GM18867 (cell line): ENCODE measurements around the gene NRROS.

Experiments used
- ATAC-seq: cut with Tn5 transposase; IDR thresholded peaks from one replicate; pipeline ENCODE4 v1.9.1; 2021; ENCODE audit warnings: mild to moderate bottlenecking, moderate library complexity; ENCODE audit not compliant: unreplicated experiment

The NRROS gene

DNA sequence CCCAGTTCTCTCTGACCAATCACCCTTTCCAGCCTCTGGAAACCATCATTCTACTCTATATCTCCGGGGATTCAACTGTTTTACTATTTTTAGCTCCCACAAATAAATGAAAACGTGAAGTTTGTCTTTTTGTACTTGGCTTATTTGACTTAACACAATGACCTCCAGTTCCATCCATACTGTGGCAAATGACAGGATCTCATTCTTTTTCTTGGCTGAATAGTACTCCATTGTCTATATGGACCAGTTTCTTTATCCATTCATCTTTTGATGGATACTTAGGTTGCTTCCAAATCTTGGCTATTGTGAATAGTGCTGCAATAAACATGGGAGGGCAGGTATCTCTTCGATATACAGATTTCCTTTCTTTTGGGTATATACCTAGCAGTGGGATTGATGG lies 34.1 kb downstream of the NRROS start:
- ATAC-seq: no peak

GRCh38 chr3:196677353-196677752 lies 37.9 kb downstream of the NRROS start:
- ATAC-seq: no peak

DNA sequence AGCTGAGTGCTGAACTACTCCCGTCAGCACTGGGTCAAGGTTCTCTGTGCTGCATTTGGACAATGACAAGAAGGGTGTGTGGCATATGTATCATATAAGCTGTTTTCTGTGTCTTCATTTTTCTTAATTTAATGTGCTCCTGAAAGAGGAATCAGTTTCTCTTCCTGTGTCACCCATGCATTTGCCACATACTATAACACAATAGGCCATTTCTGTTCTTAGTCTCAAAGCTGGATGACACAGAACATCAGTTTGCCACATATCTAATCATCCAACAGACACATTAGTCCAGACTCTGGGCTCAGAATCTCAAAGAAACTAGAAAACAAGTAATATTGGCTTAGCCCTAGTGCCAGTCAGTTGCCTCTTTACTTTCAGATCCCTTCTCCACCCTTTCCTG lies 38.4 kb downstream of the NRROS start:
- no peak for ATAC-seq

DNA sequence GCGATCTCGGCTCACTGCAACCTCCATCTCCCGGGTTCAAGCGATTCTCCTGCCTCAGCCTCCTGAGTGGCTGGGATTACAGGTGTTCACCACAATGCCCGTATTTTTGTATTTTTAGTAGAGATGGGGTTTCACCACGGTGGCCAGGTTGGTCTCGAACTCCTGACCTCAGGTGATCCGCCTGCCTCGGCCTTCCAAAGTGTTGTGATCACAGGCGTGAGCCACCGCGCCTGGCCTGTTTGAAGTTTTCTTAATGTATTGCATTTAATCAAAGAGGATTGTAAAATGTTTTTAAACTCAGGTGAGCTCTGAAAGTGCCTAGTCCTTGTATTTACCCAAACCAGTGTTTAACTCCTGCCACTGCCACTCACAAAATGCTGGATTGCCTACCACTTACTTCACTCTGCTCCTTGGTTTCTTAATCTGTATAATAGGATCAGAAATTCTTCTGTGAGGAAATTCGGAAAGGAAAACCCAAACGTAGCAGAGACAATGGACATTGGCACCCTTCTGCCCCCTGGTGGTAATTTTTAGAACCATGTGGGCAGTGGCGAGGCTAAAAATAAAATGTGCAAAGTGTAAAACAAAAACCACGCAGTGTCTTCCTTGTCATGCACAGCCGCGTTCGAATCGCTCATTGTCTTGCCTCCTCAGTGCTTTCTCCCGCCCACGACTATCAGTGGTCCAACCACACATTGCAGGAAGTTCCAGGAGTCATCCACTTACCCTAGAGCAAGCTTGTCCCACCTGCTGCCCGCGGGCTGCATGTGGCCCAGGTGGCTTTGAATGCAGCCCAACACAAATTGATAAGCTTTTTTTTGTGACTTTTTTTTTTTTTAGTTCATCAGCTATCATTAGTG lies 45.3 kb downstream of the NRROS start:
- ATAC-seq: peak; percentile 88

DNA sequence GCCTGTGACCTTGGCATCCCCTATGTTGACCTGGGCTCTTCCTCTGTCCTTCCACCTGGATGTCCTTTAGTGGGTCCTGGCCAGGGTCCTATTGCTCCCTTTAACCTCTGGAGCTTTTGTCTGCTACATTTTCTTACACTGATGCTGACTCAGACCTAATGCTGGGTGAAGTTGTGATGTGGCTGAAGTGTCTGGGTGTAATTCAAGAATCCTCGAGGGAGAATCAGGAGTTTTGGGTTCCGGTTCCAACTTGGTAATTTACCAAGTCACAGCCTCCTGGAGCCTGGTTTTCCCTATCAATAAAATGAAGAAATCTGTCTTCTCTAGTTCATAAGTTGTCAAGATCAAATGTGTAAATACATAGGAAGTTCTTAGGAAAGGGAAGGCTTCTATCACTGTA lies 46.9 kb downstream of the NRROS start:
- no peak for ATAC-seq

GRCh38 chr3:196688349-196688748 lies 48.9 kb downstream of the NRROS start:
- no peak for ATAC-seq

DNA sequence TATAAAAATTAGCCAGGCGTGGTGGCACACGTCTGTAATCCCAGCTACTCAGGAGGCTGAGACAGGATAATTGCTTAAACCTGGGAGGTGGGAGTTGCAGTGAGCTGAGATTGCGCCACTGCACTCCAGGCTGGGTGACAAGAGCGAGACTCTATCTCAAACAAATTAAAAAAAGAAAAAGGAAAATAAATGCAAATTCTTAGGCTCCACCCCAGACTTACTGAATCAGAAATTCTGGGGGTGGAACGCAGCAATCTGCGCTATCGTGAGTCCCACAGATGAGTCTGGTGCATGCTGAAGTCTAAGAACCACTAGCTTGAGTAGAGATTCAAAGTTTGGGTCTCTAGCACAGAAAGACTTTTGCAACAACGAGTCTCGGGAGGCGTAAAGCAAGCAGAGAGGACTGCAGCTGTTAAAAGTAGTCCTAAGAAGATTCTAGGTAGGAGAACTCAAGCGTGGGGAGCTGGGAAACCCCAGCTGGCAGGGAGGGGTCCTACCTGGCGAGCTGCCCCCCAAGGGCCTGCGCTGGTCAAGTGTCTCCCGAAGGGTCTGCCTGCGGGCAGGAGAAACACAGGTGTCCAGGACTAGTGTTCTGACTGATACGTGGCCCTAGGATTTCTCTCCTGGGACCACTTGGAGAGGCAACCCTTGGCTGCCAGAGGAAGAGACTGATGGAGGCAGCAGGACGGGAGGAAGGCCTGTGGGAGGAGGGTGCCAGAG lies 50.6 kb downstream of the NRROS start:
- no peak for ATAC-seq

GRCh38 chr3:196691386-196691785 lies 51.9 kb downstream of the NRROS start:
- no peak for ATAC-seq

DNA sequence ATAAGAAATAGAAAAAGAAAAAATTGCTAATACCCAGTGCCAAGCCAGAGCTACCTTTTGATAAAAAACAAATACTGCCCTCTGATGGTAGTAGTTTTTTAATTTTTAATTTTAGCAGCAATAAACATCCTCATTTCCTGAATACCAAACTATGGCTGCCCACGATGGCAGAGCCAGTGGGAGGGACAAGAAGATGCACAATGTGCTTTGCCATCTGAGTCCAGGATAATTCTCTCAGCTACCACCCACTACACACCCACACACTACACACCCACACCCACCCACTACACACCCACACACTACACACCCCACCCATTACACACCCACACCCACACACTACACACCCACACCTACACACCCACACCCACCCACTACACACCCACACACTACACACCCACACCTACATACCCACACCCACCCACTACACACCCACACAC lies 54.7 kb downstream of the NRROS start:
- ATAC-seq: no peak

DNA sequence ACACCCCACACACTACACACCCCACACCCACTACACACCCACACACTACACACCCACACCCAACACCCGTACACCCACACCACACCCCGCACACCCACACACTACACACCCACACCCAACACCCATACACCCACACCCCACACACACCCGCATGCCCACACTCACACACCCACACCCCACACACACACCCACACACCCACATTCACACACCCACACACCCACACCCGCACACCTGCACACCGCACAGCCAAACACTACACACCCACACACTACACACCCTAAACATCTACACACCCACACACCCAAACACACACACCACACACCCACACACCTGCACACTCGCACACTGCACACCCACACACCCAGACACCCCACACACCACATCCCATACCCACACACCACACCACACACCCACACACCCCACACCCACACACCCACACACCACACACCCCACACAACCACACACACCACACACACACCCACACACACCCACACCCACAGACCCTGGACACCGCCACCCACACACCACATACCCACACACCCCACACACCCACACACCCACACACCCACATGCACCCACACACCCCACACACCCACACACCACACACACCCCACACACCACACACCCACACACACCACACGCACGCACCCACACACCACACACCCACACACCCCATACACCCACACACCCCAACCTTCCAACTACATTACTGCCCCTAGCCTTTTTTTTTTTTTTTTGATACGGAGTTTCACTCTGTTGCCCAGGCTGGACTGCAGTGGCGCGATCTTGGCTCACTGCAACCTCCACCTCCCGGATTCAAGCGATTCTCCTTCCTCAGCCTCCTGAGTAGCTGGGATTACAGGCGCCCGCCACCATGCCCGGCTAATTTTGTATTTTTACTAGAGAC lies 55.7 kb downstream of the NRROS start:
- ATAC-seq: no peak

DNA sequence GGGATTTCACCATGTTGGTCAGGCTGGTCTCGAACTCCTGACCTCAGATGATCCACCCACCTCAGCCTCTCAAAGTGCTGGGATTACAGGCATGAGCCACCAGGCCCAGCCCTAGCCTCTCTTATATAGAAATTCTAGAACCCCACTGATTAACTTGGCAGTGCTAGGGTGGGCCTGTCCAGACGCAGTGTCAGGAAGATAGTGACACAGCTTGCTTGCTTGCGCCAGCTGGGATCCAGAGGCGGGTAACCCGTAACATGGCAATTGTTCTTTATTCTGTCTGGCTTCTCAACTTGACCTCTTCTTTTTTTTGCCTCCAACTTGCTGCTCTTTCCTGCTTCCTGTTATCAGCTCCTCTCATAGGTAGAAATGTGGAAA lies 56.3 kb downstream of the NRROS start:
- ATAC-seq: no peak

DNA sequence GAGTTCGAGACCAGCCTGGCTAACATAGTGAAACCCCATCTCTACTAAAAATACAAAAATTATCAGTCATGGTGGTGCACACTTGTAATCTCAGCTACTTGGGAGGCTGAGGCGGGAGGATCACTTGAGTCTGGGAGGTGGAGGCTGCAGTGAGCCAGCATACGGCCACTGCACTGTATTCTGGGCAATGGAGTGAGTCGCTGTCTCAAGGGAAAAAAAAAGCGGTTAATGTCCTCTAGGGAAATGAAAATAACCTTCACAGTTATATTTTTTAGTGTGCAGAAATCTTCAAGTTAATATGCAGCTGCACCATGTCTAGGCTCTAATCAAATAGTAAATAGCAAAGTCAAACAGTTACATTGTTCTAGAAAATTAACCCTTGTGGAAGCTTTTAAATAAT lies 57.8 kb downstream of the NRROS start:
- no peak for ATAC-seq

DNA sequence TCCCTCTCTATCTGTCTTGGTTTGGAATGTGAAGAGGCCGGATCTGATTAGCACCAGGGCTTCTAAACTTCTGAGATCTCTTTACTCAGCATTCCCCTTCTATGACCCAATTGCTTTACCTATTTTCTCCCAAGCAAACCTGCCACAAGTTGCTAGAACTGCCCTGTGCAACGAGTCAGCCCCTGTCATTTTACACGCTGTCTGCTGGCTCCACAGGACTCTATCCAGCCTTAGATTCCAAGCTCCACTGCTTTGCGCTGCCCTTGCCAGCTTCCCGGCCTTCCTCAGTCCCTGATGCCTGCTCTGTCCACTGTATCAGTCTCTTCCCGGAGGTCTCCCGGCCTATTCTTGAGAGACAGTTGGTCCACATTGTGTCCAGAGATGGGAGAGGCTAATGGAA lies 60.3 kb downstream of the NRROS start:
- no peak for ATAC-seq

DNA sequence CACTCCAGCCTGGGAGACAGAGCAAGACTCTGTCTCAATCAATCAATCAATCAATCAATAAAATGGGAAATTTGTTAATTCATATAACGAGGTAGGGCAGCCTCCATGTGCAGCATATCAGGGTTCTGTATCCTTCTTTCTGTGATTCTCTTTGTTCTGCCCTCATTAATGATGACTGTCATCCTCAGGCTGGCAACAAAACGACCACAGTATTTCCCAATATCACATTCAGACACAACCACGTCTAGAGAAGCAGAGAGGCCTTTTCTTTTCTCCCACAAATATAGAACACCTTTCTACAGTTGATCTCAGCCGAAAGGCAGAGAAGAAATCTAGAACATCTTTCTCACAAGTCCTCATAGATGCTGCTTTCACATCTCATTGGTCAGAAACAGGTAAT lies 61.3 kb downstream of the NRROS start:
- no peak for ATAC-seq

GRCh38 chr3:196706327-196706726 lies 66.8 kb downstream of the NRROS start:
- ATAC-seq: no peak

DNA sequence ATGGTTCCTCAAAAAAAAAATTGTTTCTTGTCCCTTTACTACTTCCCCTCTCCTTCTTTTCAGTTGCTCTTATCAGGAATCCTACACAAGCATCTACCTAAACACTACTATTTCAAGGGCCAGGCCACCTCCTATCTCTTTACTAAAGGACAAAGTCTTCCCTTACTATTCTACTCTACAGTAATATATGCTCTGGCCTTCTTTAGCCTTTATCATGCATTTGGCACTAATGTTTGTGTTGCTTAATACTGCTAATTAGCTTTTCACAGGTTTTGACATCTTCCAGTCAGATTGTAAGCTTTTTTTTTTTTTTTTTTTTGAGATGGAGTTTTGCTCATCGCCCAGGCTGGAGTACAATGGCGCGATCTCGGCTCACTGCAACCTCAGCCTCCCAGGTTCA lies 67.2 kb downstream of the NRROS start:
- ATAC-seq: no peak

- ATAC-seq: no peak
Observed at GRCh38 chr3:196707566-196707965, 68.1 kb downstream of the NRROS start.

- ATAC-seq: no peak
Observed at GRCh38 chr3:196708467-196708866, 69.0 kb downstream of the NRROS start.
